Upper lobe of right lung (tissue), 1 donor: ENCODE data around the gene ABCC5. TPM values are rescaled to one million over a fixed set of nuclear protein-coding genes. Genes with fewer than 3 reads are reported as not detected.
A peak's percentile ranks its signal among the peaks of the same experiment; 100 is the strongest.

Experiments used
- ATAC-seq: fragments of 200-7000 bp; cut with Tn5 transposase; one replicate; pipeline ENCODE4 v1.9.1; 2020; ENCODE audit warnings: mild to moderate bottlenecking, moderate library complexity
- DNase-seq: peaks from one replicate; pipeline ENCODE4 v3.0.0-alpha.2; 2020
- H3K27ac ChIP-seq: fragments of 200-600 bp; one replicate; pipeline ENCODE4 v1.8.0; 2022
- H3K27me3 ChIP-seq: fragments of 200-600 bp; one replicate; pipeline ENCODE4 v1.8.0; 2022; ENCODE audit warnings: mild to moderate bottlenecking
- H3K36me3 ChIP-seq: fragments of 200-600 bp; one replicate; pipeline ENCODE4 v1.8.0; 2022
- H3K4me1 ChIP-seq: fragments of 200-600 bp; one replicate; pipeline ENCODE4 v1.8.0; 2022
- H3K4me3 ChIP-seq: fragments of 200-600 bp; one replicate; pipeline ENCODE4 v1.8.0; 2022; ENCODE audit warnings: mild to moderate bottlenecking
- H3K9me3 ChIP-seq: fragments of 200-600 bp; one replicate; pipeline ENCODE4 v1.8.0; 2022
- intact Hi-C: fragments of 100-400 bp; cut with DNase I; formaldehyde crosslinking; loops from one replicate; pipeline ENCODE4 v1.11.0; 2022
- total RNA-seq: library from RNA; stranded (reverse); fragmentation: NEBNext Ultra II Directional; extraction: Animal tissue kit (Norgen Biotek cat#: 25700); gene quantifications from one replicate; pipeline ENCODE4 v1.2.1, GENCODE V29; 2021
- TF ChIP-seq, protein P1 (sequence below): fragments of 200-600 bp; IDR thresholded peaks from one replicate; pipeline ENCODE4 v1.8.0; 2022; ENCODE audit warnings: antibody characterized with exemption
- donor health status: DM: no; HTN: yes; CAD: no; lungs with severe emphysema.

ABCC5 gene
- total RNA-seq, 1 donor from 2014 or later: 33.5 TPM

DNA sequence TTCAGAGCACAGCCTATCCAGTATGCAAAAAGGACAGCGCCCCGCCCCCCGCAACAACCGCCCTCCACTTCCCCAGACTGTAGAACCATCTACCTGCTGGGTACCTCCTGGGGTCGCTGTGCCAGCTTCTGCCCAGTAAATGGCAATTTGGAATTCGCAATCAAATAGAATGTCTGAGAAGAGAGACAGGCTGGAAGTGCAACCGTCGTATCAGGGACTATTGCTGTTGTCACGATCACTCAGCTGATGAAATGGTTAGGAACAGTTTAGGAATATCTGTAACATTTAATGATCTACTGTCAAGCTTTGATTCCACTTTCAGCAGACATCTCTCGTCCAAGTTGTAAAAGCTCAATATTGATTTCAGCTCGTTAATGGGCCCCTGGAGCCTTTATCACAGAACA is 119.7 kb downstream of the ABCC5 start:
- Histone ChIP-seq H3K9me3 (no peaks in the 10 kb centered on the region), H3K4me3 (no peak overlapping the region), H3K27me3 (no peaks in the 10 kb centered on the region), H3K4me1 (no peaks in the 10 kb centered on the region), H3K36me3 (no peaks in the 10 kb centered on the region), H3K27ac (no peak overlapping the region)
- no peak for ATAC-seq
- no peak for DNase-seq
- intact Hi-C loops: loop anchor here (10.0 kb wide), 1 partner anchor 117 kb away; the partner anchor contains the start of gene ABCC5
- TF ChIP-seq, protein P1, sequence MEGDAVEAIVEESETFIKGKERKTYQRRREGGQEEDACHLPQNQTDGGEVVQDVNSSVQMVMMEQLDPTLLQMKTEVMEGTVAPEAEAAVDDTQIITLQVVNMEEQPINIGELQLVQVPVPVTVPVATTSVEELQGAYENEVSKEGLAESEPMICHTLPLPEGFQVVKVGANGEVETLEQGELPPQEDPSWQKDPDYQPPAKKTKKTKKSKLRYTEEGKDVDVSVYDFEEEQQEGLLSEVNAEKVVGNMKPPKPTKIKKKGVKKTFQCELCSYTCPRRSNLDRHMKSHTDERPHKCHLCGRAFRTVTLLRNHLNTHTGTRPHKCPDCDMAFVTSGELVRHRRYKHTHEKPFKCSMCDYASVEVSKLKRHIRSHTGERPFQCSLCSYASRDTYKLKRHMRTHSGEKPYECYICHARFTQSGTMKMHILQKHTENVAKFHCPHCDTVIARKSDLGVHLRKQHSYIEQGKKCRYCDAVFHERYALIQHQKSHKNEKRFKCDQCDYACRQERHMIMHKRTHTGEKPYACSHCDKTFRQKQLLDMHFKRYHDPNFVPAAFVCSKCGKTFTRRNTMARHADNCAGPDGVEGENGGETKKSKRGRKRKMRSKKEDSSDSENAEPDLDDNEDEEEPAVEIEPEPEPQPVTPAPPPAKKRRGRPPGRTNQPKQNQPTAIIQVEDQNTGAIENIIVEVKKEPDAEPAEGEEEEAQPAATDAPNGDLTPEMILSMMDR: no peak

DNA sequence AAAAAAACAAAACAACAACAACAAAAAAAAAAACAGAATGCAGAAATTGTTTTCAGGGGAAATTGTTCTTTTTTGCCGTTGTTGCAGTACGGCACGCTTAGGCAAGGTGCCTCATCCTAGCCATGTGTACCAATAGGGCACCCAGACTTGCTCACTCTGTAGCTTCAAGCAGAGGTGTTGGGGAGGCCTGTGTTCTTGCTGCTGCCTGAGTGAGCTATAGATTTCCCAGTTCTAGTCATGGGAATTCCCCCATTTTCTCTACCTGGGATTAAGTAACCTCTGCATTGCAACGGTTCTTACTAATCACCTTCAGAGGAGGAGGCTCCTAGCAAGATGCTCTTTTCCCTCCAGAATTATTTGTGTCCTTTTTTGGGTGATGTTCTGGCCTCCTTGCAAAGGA is 120.1 kb downstream of the ABCC5 start:
- no peak overlapping the region for H3K27ac ChIP-seq
- no peak overlapping the region for H3K4me3 ChIP-seq
- intact Hi-C loops: loop anchor here (10.0 kb wide), 1 partner anchor 117 kb away; the partner anchor contains the start of gene ABCC5
- ATAC-seq (no peak), DNase-seq (no peak)
- H3K4me1 ChIP-seq: no peaks in the 10 kb centered on the region
- no peaks in the 10 kb centered on the region for H3K27me3 ChIP-seq
- TF ChIP-seq, protein P1: no peak
- no peaks in the 10 kb centered on the region for H3K36me3 ChIP-seq
- H3K9me3 ChIP-seq: no peaks in the 10 kb centered on the region

DNA sequence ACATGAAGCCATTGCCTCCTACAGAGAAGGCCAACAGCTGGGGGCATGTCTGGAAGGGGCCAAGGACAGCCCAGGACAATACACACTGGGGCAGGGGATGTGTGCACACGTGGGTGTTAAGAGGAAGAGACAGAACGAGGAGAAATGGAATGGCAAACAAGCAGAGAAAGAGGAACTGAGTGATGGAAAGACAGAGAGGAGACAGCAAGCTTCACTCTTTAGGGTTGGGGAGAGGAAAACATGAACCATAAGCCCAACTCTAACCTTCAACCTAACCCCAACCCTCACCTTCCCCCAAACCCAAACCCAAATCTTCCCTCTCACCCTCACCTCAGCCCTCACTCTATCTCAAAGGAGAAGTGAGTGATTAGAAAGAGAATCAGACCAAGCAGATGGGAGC is 121.1 kb downstream of the ABCC5 start:
- no peak overlapping the region for H3K27ac ChIP-seq
- TF ChIP-seq, protein P1: no peak
- no peaks in the 10 kb centered on the region for H3K27me3 ChIP-seq
- no peak overlapping the region for H3K4me3 ChIP-seq
- H3K36me3 ChIP-seq: no peaks in the 10 kb centered on the region
- intact Hi-C loops: loop anchor here (10.0 kb wide), 1 partner anchor 118 kb away; the partner anchor contains the start of gene ABCC5
- no peaks in the 10 kb centered on the region for H3K9me3 ChIP-seq
- no peak for DNase-seq
- no peaks in the 10 kb centered on the region for H3K4me1 ChIP-seq
- peak; percentile 7 for ATAC-seq

DNA sequence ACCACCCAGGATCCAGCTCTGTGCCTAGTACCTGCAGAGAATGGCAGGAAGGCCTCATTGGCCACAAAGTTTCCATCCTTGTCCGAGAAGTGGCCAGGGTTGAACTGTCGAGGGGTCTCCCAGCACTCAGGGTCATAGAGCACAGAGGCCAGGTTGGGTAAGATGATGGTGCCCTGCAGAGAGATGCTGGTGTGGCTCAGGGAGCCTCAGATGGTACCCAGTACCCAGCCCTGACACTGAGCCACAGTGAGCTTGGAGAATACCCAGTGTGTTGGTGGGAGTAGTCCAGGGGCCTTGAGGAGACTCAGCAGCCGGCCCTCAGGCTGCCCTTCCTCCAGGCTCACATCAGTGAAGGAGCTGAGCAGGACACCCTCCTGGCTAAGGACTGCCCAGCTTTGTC is 121.5 kb downstream of the ABCC5 start:
- TF ChIP-seq, protein P1: no peak
- Histone ChIP-seq H3K27ac (no peak overlapping the region), H3K36me3 (no peaks in the 10 kb centered on the region), H3K9me3 (no peaks in the 10 kb centered on the region), H3K4me1 (no peaks in the 10 kb centered on the region), H3K27me3 (no peaks in the 10 kb centered on the region), H3K4me3 (no peak overlapping the region)
- ATAC-seq (peak; percentile 13), DNase-seq (no peak)
- intact Hi-C loops: loop anchor here (10.0 kb wide), 1 partner anchor 119 kb away; the partner anchor contains the start of gene ABCC5

DNA sequence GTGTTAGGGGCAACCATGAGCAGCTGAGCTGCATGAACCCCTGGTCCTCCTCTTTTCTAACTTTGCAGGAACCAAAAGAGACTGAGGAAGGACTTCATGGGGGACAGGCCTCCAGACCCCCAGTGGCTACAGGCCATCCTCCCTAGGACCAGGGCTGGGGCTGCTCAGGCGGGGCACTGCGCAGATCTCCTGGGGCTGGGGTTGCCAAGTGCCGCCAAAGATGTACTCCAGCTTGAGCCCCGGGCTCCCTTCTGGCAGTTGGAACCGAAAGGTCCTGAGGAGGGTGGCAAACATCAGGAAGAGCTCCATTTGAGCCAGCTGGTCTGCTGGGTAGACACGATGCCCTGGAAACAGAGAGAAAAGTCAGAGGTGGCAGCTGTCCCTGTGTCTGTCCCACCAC is 121.9 kb downstream of the ABCC5 start:
- Histone ChIP-seq H3K4me3 (no peak overlapping the region), H3K9me3 (no peaks in the 10 kb centered on the region), H3K4me1 (no peaks in the 10 kb centered on the region), H3K36me3 (no peaks in the 10 kb centered on the region), H3K27me3 (no peaks in the 10 kb centered on the region), H3K27ac (no peak overlapping the region)
- ATAC-seq (peak; percentile 17), DNase-seq (no peak)
- intact Hi-C loops: loop anchor here (10.0 kb wide), 1 partner anchor 119 kb away; the partner anchor contains the start of gene ABCC5
- TF ChIP-seq, protein P1: no peak

DNA sequence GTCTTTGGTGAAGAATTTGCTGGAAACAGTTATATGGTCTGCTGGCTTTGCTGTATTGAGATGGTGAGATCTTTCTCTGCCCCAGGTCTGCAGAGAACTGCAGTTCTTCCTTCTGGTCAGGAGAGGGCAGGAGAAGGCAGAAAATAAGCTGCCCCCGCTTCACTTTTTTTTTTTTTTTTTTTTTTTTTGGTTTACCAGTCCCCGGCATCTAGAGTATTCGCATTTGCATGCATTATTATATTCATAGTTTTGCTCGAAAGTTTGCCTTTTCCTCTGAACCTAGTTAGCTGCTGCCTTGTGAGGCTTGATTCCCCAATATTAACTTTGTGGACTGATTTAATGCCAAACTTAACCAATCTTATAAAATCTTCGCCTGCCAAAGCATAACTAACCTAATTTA is 122.4 kb downstream of the ABCC5 start:
- no peaks in the 10 kb centered on the region for H3K4me1 ChIP-seq
- TF ChIP-seq, protein P1: peak; percentile 84
- H3K4me3 ChIP-seq: no peak overlapping the region
- H3K9me3 ChIP-seq: no peaks in the 10 kb centered on the region
- DNase-seq (no peak), ATAC-seq (peak; percentile 89)
- H3K27ac ChIP-seq: no peak overlapping the region
- H3K27me3 ChIP-seq: no peaks in the 10 kb centered on the region
- intact Hi-C loops: loop anchor here (10.0 kb wide), 1 partner anchor 120 kb away; the partner anchor contains the start of gene ABCC5
- no peaks in the 10 kb centered on the region for H3K36me3 ChIP-seq
